HepG2 (cell line): ENCODE measurements around the gene DDX19B. TPM values are rescaled to one million over a fixed set of nuclear protein-coding genes. Genes with fewer than 3 reads are reported as not detected.
A peak's percentile ranks its signal among the peaks of the same experiment; 100 is the strongest.

Source experiments
- ATAC-seq: fragments of 200-7000 bp; cut with Tn5 transposase; 3 replicates; pipeline ENCODE4 v1.9.1; 2020; ENCODE audit warnings: mild to moderate bottlenecking, moderate library complexity
- BruUV-seq: library from RNA; stranded (reverse); fragments of 400-500 nt; replicated peaks from 2 replicates; lab custom pipeline; 2021; lab: Mats Ljungman, UMichigan
- CTCF ChIA-PET: fragments of 300-600 bp; formaldehyde crosslinking; extraction: SDS; loops from one replicate; lab custom pipeline; 2021; ENCODE audit warnings: low total read pairs, inconsistent platforms, low intra/inter-chr PET ratio; lab: Yijun Ruan, JAX
- POLR2A ChIA-PET: fragments of 350-600 bp; sonication (Branson Sonifier 250); formaldehyde crosslinking; loops from one replicate; lab custom pipeline; 2020; ENCODE audit warnings: antibody characterized with exemption, inconsistent platforms; lab: Yijun Ruan, JAX
- DNase-seq: peaks from one replicate; pipeline ENCODE4 v3.0.0-alpha.2; 2015; ENCODE audit warnings: low spot score
- FAIRE-seq: peaks from 3 replicates; lab custom pipeline; 2011; peaks lifted over from hg19 to GRCh38; lab: Jason Lieb, UNC
- H2AFZ ChIP-seq: one replicate; pipeline ENCODE4 v1.6.1; 2011; ENCODE audit warnings: low read length, inconsistent platforms
- H3K27ac ChIP-seq: fragments of 300-600 bp; 3 replicates; pipeline ENCODE4 v1.8.0; 2011; ENCODE audit warnings: mixed run types, mild to moderate bottlenecking, mixed read lengths, low read length, inconsistent platforms; ENCODE audit not compliant: insufficient read depth; ENCODE audit errors: extremely low read length
- H3K27me3 ChIP-seq, 2 experiments: fragments of 200-600 bp in 1 of 2; 2 replicates in 1 of 2; 3 replicates in 1 of 2; pipeline versions ENCODE4 v1.6.0 to v1.8.0; 2011; ENCODE audit warnings: low read length in 2 of 2, mild to moderate bottlenecking in 2 of 2, moderate library complexity in 2 of 2, inconsistent platforms in 1 of 2; ENCODE audit not compliant: insufficient read depth in 2 of 2, control insufficient read depth in 1 of 2
- H3K36me3 ChIP-seq, 2 experiments: fragments of 200-600 bp in 1 of 2; replicated peaks in 1 of 2; 2 replicates in 1 of 2; 3 replicates in 1 of 2; pipeline versions ENCODE4 v1.5.1 to v1.8.0; 2011; ENCODE audit warnings: low read length in 2 of 2, inconsistent platforms in 1 of 2; ENCODE audit not compliant: insufficient read depth in 2 of 2, control insufficient read depth in 1 of 2
- H3K4me1 ChIP-seq: 2 replicates; pipeline ENCODE4 v1.5.1; 2012; ENCODE audit warnings: low read length, inconsistent platforms; ENCODE audit not compliant: insufficient read depth
- H3K4me2 ChIP-seq: 2 replicates; pipeline ENCODE4 v1.6.0; 2011; ENCODE audit warnings: low read depth, low read length, inconsistent platforms
- H3K4me3 ChIP-seq, 3 experiments: fragments of 200-600 bp in 1 of 3; sonication (generic), shearing (Covaris generic) in 1 of 3; replicated peaks in 1 of 3; 2 replicates each; pipeline ENCODE4 v1.5.1; 2011 to 2016; ENCODE audit warnings: low read length in 3 of 3, inconsistent platforms in 2 of 3, low read depth in 2 of 3, mild to moderate bottlenecking in 2 of 3, control low read depth in 1 of 3, mixed read lengths in 1 of 3; ENCODE audit not compliant: insufficient read depth in 1 of 3
- H3K79me2 ChIP-seq: one replicate; pipeline ENCODE4 v1.6.1; 2011; ENCODE audit warnings: low read length, inconsistent platforms; ENCODE audit not compliant: insufficient read depth
- H3K9ac ChIP-seq: 2 replicates; pipeline ENCODE4 v1.6.0; 2011; ENCODE audit warnings: mild to moderate bottlenecking, low read depth, low read length, inconsistent platforms; ENCODE audit not compliant: insufficient read depth
- H3K9me3 ChIP-seq: 2 replicates; pipeline ENCODE4 v1.5.1; 2012; ENCODE audit warnings: mild to moderate bottlenecking, low read length
- H4K20me1 ChIP-seq: 2 replicates; pipeline ENCODE4 v1.6.0; 2011; ENCODE audit warnings: inconsistent platforms, mild to moderate bottlenecking, low read length, moderate library complexity; ENCODE audit not compliant: insufficient read depth
- JUNB ChIP-seq: sonication (generic); formaldehyde crosslinking; IDR thresholded peaks from 2 replicates; pipeline ENCODE4 v1.8.0; 2022; ENCODE audit warnings: missing genetic modification reagents, mild to moderate bottlenecking, borderline replicate concordance
- NR3C1 ChIP-seq: sonication (generic); formaldehyde crosslinking; IDR thresholded peaks from 2 replicates; pipeline ENCODE4 v1.4.0; 2020; ENCODE audit warnings: missing genetic modification reagents
- PBX3 ChIP-seq: sonication (generic); formaldehyde crosslinking; IDR thresholded peaks from 2 replicates; pipeline ENCODE4 v1.8.1; 2023; ENCODE audit warnings: missing genetic modification reagents, inconsistent platforms, borderline replicate concordance
- REST ChIP-seq, 2 experiments: IDR thresholded peaks; 2 replicates each; pipeline ENCODE4 v1.6.1; 2011 to 2012; ENCODE audit warnings: low read length in 2 of 2, borderline replicate concordance in 1 of 2, low read depth in 1 of 2, mild to moderate bottlenecking in 1 of 2, moderate library complexity in 1 of 2
- ZNF263 ChIP-seq: sonication (generic); formaldehyde crosslinking; IDR thresholded peaks from 2 replicates; pipeline ENCODE4 v1.4.0; 2020; ENCODE audit warnings: missing genetic modification reagents
- ZNF574 ChIP-seq: sonication (generic); formaldehyde crosslinking; IDR thresholded peaks from 2 replicates; pipeline ENCODE4 v1.4.0; 2020; ENCODE audit warnings: missing genetic modification reagents
- ZUFSP ChIP-seq: sonication (generic); formaldehyde crosslinking; IDR thresholded peaks from 2 replicates; pipeline ENCODE4 v1.9.0; 2021; ENCODE audit warnings: missing genetic modification reagents, mild to moderate bottlenecking, borderline replicate concordance
- WGBS: methylation state at CpG from one replicate; pipeline ENCODE4 v1.1.6; 2017; ENCODE audit warnings: low lambda C conversion rate; 5-methylcytosine and 5-hydroxymethylcytosine counted together
- in situ Hi-C: cut with HindIII; loops from 2 replicates; pipeline ENCODE4 v1.10.0; 2017; ENCODE audit warnings: low pct_unique_long_range_greater_than_20kb; ENCODE audit not compliant: extremely low pct_ligation_motif_present
- intact Hi-C: fragments of 100-400 bp; cut with micrococcal nuclease; formaldehyde crosslinking; loops from one replicate; pipeline ENCODE4 v1.10.0; 2022; ENCODE audit not compliant: unreplicated experiment
- polyA plus RNA-seq, 8 experiments: library from polyadenylated mRNA; depleted of rRNA in 3 of 8; stranded (reverse) in 7 of 8; unstranded in 1 of 8; fragments of >200 nt; fragmentation: Illumina TruSeq in 4 of 8; extraction: Trizol in 4 of 8; gene quantifications; 2 replicates each; pipeline versions ENCODE4 v1.2.1 to v1.2.3, GENCODE V29; 2011 to 2016; ENCODE audit warnings: low read depth in 4 of 8, missing spikeins in 1 of 8, mixed read lengths in 1 of 8; ENCODE audit not compliant: insufficient read depth in 1 of 8
- total RNA-seq, 5 experiments: library from RNA; depleted of rRNA; stranded (reverse); fragments of >200 nt; fragmentation: Illumina TruSeq; extraction: Trizol; gene quantifications; 2 replicates each; pipeline ENCODE4 v1.2.3, GENCODE V29; 2016; ENCODE audit warnings: low read depth in 1 of 5

DDX19B gene
- total and polyA plus RNA-seq, 2 of the 13 experiments (the other 11 are each of a cell fraction or from before 2014, with no cell fraction given), result 36.2 to 40.0 TPM

GRCh38 chr16:70254965-70255286 lies 44.1 kb upstream of the DDX19B start:
- Histone ChIP-seq H3K4me1 (peaks cover 37% of the 10 kb centered on the region), H3K79me2 (peaks cover 7% of the 10 kb centered on the region), H4K20me1 (peaks cover 18% of the 10 kb centered on the region; the same call in 1 of the 2 replicates), H3K4me3 (no peak overlapping the region), H3K36me3 (peaks cover 50 to 76% of the 10 kb centered on the region in 2 experiments), H3K4me2 (no peak overlapping the region), H2AFZ (no peak overlapping the region), H3K27ac (peak overlapping the region; percentile 38), H3K9ac (no peak overlapping the region), H3K27me3 (no peaks in the 10 kb centered on the region), H3K9me3 (no peaks in the 10 kb centered on the region)
- FAIRE-seq, result no peak
- BruUV-seq, result no TSS peak
- POLR2A ChIA-PET, result interaction anchor here (0.5 to 2.1 kb wide), 2 partner anchors 47 to 98 kb away, joined by 4 to 5 read pairs; no protein-coding TSS in a partner anchor
- 99% methylated on average over 12 of the region's 12 CpGs for WGBS
- ATAC-seq, result no peak
- intact Hi-C loops (loop anchor here (1.0 to 5.0 kb wide), 2 partner anchors 12 to 103 kb away; no protein-coding TSS in a partner anchor), in situ Hi-C loops (loop anchor here (10.0 kb wide), 1 partner anchor 90 kb away; no protein-coding TSS in a partner anchor)
- TF ChIP-seq REST (IDR thresholded peaks at IDR 0.05; ENCODE audit: borderline replicate concordance in 1 of 2, low read depth in 1 of 2, low read length in 2 of 2) (no peak), NR3C1 (CRISPR knock-in tag) (no peak), ZNF263 (no peak)
- no peak for DNase-seq
- CTCF ChIA-PET, result no interaction called here

- H3K9ac ChIP-seq, result no peak overlapping the region
- no peak for FAIRE-seq
- H3K79me2 ChIP-seq, result peaks cover 3% of the 10 kb centered on the region
- intact Hi-C loops, result no loop called here
- H3K4me2 ChIP-seq, result no peak overlapping the region
- no peak overlapping the region for H3K4me3 ChIP-seq
- no peak overlapping the region for H2AFZ ChIP-seq
- H4K20me1 ChIP-seq, result peaks cover 15% of the 10 kb centered on the region; the same call in 1 of the 2 replicates
- no peak for ATAC-seq
- ChIA-PET CTCF (no interaction called here), POLR2A (interaction anchor here (1.3 to 2.1 kb wide), 2 partner anchors 34 to 98 kb away, joined by 3 to 5 read pairs; partner anchors contain the start of gene AARS1)
- peaks cover 31% of the 10 kb centered on the region for H3K4me1 ChIP-seq
- H3K27ac ChIP-seq, result peak overlapping the region; percentile 4
- BruUV-seq, result no TSS peak
- in situ Hi-C loops, result loop anchor here (10.0 kb wide), 1 partner anchor 91 kb away; no protein-coding TSS in a partner anchor
- H3K27me3 ChIP-seq, result no peaks in the 10 kb centered on the region
- peaks cover 56 to 82% of the 10 kb centered on the region in 2 experiments for H3K36me3 ChIP-seq
- 80% methylated on average over 9 of the region's 9 CpGs for WGBS
- DNase-seq, result no peak
- no peaks in the 10 kb centered on the region for H3K9me3 ChIP-seq
- TF ChIP-seq JUNB (CRISPR knock-in tag) (no peak), PBX3 (CRISPR knock-in tag) (no peak), ZNF574 (CRISPR knock-in tag) (peak; percentile 31; the same call in 1 of the 2 replicates), ZUFSP (CRISPR knock-in tag) (no peak)
Measured at GRCh38 chr16:70255574-70255973, 43.4 kb upstream of the DDX19B start.
